CD4-positive, alpha-beta T cell treated with Interferon gamma for 1 hour (primary cell): ENCODE data around the gene CDH8.
"Not testable (repeated sequence)": the region's sequence is repeated elsewhere in the genome, so short reads cannot be mapped to it uniquely, and the experiment has no call there.

Experiments used
- DNase-seq: peaks from one replicate; pipeline ENCODE4 v3.0.0-alpha.2; 2020

CDH8 gene

DNA sequence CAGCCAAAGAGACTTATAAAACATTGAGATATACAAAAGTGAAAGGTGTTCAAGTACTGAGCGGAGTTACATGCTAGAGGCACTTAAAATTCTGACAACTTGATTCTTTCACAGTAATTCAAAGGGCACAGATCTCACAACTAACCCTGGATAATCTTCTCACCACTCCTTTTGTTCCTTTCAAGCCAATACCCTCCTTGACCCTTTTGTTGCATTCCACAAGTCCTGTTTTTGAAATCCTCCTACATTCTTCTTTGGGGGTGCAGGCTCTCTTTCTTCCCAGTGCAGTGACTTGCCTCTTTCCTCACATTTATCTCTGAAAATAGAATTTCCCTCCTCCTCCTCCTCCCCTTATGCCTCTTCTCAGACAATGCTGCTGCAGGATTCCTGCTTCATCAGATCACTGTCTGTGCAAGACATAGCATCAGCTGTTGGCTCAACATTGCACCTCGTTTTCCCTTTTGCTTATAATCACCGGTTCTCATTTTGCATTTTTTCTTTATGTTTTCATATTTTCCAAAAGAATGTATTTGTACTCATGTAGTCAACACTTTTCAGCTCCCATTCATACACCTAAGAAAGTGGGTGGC is 199.3 kb downstream of the CDH8 start:
- no peak for DNase-seq

DNA sequence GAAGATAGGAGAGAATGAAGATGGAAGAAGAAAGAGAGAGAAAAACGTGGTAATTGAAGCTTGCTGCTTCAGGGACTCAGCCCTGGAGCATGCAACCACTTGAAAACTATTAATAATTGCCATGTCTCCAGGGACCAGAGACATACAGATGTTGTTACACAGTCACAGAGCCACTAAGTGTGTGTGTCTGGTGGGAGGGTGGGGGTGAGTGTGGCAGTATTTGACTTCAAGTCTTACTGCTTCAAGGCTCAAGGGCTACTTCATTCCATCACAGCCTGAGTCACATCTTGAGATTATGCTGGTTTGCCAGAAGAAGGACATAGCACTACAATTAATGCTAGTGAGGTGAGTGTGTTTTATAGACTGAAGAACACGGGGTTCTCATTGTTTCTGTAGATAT is 202.2 kb downstream of the CDH8 start:
- no peak for DNase-seq

DNA sequence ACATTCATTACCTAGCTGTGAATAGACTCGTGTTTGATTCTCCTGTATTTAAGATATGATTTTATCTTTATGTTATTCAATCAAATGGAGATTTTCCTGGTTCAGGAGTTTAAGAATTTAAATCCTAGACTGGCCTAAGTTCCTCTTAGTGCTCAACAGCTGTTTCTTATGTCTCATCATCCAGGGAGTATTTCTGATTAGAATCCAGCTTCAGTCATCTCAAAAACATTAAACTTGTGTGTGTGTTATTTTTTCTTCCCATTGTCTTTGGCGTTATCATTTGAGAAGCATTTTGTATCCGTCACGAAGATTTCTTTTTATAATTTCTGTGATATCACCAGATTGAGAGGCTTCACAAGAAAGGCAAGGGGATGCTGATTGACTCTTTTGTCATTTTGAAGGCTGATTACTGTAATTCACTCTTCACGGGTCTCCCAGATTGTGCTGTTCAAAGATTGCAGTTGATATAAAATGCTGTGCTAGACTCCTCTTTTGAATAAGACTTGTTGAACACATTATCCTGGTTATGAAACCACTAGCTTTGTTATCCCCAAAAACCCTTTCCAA is 204.8 kb downstream of the CDH8 start:
- no peak for DNase-seq

DNA sequence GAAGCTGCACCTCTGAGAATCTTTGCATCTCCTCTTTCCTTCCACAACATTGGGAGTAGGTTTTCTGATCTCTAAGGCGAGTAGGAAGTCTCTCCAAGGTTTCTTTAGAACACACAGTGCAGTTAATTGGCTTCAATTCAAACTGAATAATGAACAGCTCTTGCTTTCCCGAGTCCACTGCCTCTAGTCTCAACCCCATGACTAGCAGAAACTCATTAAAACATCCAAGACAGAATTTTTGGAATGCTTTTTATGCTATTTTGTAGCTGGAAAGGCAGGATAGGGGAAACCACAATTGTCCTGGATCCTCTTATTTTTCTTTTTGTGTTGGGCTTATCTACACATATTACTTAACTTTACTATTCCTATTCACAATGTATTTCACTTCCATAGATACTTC is 206.6 kb downstream of the CDH8 start:
- DNase-seq: no peak

DNA sequence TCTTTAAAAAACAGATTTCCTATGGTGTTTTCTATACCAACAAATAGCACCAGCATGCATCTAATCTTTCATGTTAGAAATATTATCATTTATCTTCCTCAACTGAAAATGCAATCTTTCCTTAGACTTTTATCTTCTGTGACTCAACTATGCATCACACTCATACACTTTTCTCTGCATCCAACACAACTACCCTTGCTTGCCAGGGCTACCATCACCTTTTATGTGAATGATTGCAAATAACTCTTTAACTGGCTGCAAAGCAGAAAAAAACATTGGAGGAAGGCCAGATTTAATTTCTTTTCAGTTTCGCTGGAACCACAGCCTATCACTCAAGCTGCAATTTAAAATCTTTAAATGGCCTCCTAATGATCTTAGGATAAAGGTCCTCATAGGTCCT is 212.9 kb downstream of the CDH8 start:
- DNase-seq: no peak

DNA sequence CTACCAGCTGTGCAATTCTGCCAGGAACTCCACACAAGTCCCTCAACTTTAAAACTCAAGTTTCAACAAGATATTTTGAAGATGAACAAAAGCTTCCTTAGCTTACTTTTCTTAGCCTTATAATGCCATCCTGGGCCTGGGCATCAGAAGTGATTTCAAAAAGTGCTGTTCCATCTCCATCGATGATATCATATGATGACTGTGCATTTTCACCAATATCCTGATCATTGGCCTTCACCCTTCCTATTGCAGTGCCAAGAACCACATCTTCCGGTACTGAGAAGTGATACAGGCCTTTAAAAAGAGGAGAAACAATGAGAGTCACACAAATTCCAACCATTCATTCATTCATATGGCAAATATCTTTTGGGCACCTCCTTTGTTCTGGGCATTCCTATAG is 215.4 kb downstream of the CDH8 start:
- no peak for DNase-seq

DNA sequence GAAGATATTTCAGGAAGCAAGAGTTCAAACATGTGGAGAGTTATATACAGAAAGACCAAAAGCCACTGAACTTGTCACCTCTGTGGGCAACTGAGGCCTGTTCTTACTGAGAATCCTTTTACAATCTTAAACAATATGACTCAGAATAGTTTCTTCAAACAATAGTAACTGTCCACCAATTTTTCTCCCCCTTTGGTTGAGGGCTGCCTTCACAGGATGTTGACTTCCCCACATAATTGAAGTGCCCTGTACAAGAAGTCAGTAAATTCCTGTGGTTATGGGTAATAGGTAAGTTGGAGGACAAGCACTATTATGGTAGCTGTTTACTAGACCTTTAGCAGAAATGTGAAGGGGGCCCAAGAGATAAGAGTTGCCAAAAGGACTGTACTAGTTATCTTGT is 215.8 kb downstream of the CDH8 start:
- no peak for DNase-seq

DNA sequence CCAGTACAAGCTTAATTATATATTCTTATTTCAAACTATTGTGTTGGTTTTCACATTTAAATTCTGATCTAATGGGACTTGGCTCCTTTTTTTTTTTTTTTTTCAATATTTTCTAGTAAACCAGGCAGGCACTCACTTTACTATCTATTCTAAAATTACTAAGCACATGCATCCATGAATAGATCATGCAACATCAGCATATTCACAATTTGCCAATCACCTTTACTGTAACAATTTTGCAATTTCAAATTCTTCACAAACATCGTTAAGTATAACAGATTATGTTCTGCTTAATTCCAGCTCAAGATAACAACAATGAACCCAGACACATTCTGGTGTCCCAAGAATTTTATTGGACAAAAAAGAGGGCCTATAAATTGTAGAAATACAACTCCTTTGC is 217.4 kb downstream of the CDH8 start:
- no peak for DNase-seq

DNA sequence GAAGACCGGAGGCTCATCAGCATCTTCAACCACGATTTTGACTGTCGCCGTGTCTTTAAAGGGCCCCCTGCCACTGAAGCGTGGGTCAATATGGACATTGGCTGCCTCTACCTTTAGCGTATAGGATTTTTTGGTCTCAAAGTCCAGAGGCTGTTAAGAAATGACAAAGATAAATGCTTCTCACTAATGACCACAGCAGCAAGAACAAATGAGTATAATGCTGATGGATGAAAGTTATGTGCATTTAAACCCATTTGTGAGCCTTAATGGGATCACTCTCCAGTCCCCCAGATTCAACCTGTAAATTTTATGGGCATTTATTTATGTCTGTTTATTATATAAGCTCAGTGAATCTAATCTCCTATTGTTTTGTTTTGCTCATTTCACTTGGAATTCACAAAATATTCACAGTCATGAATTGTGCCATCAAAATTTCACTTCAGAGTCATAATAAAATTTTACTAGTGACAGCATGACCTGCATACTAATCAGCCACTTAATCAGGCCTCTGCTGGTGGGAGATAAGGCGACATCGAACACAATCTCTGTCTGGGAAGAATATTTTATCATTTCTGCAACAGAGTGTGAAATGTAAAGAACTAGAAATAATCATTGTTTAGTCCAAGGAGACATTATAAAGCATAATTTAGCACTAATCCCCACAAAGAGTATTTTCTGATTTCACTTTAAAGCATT is 218.5 kb downstream of the CDH8 start:
- no peak for DNase-seq

DNA sequence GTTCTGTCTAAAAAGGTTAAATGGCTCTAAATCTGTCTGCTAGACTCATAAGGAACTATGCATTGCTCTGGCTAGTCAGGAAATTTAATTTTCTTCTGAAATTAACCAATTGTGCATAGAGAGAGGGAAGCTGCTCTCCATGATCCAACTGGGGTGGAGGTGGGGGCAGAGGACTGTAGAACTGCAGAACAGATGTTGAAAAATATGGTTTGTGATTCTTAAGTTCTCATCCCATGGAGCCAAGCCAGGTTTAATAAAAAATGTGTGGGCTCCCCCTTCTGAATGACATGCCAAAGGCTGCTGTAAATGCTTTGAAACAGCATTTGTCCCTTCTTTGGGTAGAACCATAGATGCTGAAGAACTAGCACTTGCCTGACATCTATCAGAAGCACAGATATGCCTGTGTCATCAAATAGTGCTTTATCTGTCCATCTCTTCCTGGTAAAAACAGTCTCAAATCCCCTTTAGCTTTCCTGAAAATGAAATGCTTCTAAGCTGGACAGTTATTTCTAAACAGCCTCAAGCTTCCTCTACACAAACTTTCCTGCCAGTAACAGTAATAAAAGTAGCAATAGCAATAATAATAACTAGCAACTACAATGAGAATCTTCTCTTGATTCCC is 221.4 kb downstream of the CDH8 start:
- DNase-seq: no peak

DNA sequence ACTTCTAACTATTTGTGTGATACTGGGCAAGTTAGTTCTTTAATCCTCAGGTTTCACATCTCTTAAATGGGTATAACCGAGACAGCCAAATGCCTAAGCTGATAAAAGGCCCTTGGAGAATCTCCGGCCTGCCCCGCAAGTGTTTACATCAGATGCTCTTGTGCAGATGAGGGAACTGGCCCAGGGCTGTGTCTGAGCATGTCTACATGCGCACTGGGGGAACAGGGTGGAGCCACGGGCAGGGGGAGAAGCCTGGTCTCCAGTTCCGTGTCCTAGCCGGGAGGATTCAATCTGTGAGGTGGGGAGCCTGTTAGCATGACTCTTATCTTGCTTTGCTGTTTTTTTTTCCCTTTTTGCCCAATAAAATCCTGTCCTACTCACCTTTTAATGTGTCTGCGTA is 222.9 kb downstream of the CDH8 start:
- no peak for DNase-seq

DNA sequence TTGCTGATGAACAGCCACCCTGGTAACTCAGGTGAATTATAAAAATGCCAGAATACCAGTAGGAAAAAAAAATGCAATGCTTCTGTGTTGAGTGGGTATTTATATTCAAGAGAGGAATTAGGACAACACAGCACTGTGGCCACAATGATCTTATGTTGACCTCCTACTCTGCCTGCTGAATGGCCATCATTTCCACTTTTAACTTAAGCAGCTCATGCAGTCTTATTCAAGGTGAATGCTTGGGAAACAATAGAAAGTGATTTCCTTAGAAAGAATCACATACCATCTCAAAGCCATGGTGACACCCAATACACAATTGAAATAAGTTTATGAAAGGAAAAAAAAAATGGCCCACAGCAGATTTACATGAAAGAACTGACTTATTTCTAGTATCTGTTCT is 224.0 kb downstream of the CDH8 start:
- no peak for DNase-seq

DNA sequence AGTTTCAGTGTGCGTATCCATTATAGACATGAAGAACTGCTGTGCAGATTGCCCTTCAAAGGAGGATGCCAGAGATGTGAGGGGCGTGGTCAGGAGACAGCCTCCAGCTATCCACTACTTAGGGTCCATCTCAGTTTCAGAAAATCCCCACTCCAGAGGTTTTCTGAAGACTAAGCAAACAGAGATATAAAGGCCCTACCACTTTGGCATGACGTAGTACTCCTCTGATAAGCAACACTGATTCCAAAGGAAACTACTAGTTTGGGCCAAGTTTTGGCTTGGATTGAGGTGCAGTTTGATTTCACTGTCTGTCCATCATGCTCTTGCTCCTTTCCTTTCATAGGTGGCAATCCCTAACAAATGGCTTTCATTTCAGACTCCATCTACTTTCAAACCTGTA is 228.7 kb downstream of the CDH8 start:
- DNase-seq: no peak

DNA sequence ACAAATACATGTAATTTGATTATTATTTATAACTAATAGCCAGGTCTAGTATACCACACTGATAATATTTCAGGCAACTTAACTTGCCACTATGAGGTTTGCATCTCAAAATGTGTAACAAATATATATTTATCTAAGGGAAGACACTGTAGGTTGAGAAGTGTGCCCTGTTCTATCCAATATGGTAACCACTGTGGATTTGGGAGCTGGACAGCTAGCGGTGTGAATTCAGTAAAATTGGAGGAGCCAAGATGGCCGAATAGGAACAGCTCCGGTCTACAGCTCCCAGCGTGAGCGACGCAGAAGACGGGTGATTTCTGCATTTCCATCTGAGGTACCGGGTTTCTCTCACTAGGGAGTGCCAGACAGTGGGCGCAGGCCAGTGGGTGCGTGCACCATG is 235.0 kb downstream of the CDH8 start:
- DNase-seq: not testable (repeated sequence)

DNA sequence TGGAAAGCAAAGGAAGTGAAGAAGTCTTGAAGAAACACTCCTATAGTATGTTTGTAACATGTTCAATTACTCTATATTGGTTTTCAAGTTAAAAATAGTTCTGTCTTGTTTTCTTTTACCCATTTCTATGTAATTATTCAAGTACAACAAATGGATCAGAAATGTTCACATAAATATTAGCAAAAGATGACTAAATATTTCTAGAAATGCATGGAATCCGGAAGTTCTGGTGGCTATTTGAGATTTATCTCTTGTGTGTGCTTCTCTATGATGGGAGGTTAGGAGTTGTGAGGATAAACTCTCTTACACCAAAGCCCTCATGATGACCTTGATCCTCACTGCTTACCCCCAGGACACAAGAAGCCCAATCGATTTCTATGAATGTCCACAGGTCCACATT is 237.5 kb downstream of the CDH8 start:
- DNase-seq: no peak

DNA sequence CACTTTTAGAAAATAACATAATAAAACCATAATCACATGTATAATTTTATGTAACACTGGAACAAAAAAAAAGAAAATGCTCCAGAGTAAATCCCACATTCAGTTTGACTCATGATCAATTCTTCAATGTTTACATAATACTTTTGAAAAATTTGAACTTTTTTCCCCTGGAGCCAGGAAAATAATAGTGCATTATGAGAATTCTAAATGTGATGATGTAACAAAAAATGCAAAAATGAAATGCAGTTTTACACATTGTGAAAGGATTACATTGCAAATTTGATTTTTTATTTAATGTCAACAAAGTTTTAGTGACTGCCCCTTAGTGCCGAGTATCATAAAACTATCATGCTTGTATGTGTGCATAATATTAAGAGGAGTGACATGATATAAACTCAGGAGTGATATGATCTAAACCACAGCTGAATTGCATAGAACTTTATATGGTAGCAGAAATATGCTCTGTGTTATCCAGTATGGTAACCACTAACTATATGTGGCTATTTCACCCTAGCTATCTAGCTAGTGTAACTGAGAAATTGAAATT is 238.2 kb downstream of the CDH8 start:
- DNase-seq: no peak

DNA sequence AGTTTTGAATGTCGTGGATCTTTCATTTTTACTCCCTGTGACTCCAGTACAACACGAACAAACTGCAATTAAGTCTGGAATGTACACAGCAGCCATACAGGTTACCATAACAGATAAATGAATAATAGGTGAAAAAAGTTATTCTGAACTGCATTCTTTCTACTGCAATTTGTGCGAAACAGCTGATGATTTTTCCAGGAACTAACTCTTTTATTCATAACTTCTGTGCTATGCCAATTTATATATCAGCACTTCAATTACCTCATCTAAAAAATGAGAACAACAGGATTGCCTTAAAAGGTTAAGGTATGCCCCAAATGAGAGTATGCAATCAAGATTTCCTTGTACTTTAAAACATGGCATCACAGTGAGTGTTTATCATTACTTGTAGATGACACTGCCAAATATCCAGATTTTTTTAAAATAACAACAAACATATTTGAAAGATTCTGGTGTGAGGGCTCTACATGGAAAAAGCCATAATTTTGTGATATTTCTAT is 238.9 kb downstream of the CDH8 start:
- DNase-seq: no peak

DNA sequence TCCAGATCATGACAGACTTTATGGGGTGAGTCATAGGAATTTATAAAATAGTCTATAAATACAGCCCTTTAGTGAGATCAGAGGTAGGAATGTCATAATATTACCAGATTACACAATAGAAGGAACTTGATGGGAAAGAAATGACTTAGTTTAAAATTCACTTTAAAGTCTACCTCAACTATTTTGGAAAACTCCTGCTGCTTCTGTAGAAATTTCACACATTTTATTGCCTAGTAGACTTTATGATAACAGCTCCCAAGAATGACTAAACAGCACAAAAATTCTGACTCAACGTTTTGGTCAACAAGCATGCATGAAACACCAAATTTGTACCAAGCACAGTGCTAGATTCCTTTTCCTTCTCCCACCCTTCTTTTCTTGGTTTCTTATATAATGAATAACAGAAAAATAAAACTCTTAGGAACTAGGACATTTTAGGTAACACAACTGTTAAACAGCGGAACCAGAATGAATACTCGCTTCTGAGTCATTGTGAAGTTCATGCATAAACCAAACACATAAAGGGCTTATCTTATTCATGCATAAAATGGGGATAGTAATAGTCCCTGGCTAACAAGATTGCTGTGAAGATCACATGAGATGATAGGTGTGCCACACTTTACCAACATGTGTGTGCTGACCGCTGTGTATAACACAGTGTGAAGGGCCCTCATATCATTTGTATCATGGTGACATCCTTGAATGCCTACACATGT is 243.9 kb downstream of the CDH8 start:
- DNase-seq: no peak

DNA sequence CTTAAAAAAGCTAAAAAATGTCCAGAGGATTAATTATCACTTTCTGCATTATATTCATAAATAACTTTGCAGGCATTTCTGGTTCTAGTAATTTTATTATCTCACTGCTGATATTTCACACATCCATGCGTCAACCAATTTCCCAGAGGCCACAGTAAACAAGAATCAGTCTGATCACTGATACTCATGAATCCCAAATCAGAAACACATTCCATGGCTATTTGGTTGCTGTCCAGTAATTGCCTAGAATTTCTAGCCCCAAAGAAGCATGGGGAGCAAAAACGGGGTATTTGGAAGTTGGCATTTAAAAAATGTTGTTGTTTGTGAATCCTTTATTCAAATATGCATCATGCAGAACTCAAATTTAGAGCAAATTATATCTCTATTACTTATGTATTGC is 244.8 kb downstream of the CDH8 start:
- DNase-seq: no peak

DNA sequence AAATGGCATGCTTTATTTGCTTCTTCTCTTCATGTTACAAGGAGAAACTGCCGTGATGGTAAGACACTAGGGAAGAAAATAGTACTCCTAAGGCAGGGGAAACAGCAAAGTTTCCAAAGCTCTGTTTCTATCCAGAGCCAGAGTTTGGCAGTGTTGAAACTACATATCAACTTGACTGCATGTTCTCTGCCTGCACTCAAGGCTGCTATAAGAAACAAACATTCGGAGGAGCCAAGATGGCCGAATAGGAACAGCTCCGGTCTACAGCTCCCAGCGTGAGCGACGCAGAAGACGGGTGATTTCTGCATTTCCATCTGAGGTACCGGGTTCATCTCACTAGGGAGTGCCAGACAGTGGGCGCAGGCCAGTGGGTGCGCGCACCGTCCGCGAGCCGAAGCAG is 254.4 kb downstream of the CDH8 start:
- not testable (repeated sequence) for DNase-seq

DNA sequence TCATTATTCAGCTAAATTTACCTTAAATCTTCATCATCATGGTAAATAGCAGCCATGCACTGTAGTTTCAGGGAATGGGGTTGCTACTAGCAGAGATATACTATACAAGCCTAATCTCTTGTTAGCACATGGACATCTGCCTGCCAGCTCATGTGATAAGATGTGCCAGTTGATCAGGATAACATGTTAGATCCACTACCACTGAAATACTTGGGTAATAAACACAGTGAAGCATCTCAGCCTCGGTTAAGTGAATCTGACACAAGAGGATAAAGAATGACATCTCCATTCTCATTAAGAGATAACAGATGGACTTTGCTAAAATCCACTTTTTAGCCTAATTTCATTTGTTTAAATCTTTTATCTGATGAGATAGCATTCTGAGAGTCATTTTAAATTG is 256.1 kb downstream of the CDH8 start:
- DNase-seq: no peak

DNA sequence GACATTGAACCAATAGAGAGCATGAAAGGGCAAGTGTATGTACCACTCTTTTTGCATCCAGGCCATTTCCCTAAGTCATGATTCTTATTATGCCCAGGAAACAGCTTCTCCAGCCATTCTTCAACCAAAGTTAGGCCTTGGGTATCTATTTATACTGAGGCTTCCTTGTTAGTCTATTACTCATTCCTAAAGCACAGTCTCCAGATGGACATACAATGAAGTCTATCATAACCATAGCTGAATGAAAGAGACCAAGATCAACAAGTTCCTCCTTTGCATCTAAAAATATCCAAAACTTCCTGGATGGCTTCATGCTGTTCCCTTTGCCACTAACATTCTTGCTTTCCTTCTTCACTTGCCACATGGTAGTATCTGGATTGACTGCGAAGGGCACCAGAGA is 265.9 kb downstream of the CDH8 start:
- no peak for DNase-seq

DNA sequence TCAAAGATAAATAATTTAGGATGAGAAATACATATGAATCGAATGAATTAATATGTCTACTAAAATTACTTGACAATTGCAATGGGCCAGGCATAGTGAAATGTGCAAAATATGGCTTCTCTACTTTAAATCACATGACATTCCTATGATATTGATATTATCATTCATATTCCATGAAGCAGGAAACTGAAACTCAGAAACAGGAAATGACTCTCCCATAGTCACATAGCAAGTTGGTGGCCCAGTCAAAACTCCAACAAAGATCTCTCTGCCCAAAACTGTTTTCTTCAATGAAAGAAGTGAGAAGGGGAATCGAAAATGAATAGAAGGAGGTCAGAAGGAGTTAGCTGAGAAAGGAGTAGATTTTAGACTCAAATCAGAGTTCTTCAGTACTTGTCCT is 272.2 kb downstream of the CDH8 start:
- DNase-seq: no peak
